Suprapubic skin (tissue), 4 donors: ENCODE results near the gene UNC13D.

ENCODE experiments used
- CTCF ChIP-seq, 2 donors: fragments of 200-600 bp in 1 of 2; fragments of 450-650 bp in 1 of 2; sonication (generic) in 1 of 2; IDR thresholded peaks; one replicate each; pipeline ENCODE4 v1.5.1; 2016 to 2019; ENCODE audit warnings: antibody characterized with exemption in 2 of 2, mild to moderate bottlenecking in 1 of 2, moderate library complexity in 1 of 2
- POLR2A ChIP-seq, 2 donors: fragments of 450-650 bp; IDR thresholded peaks; one replicate each; pipeline ENCODE4 v1.6.1; 2017; ENCODE audit warnings: antibody characterized with exemption in 2 of 2, mild to moderate bottlenecking in 2 of 2, moderate library complexity in 2 of 2
- POLR2AphosphoS5 ChIP-seq, 3 donors: sonication (generic); formaldehyde crosslinking; IDR thresholded peaks; one replicate each; pipeline ENCODE4 v1.6.1; 2017; ENCODE audit warnings: antibody characterized with exemption in 3 of 3

GRCh38 chr17:75808905-75809621, 35.1 kb downstream of the UNC13D start:
- TF ChIP-seq POLR2AphosphoS5 (IDR thresholded peaks at IDR 0.05) (peak in 1 of 3 donors; percentile 40), CTCF (IDR thresholded peaks at IDR 0.05) (no peak), POLR2A (IDR thresholded peaks at IDR 0.05) (no peak)
